ENCODE measurements around the gene CD48.

The CD48 gene

DNA sequence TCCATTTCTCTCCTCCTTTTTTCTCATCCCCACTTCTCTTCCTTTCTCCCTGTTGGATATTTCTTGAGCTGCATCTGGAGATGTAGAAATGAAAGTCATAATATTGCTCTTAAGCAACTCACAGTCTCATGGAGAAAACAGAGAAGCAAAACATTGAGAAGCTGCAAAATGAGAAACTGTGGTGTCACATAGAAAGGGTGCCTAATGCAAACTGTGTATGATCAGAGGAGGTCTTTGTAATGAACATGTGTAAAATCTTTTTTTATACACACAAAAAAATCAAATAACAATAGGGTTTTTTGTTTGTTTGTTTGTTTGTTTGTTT is 15.7 kb upstream of the CD48 start:
- no peak overlapping the region for H3K4me3 ChIP-seq (ENCODE audit: low read depth, low read length)
- no peak overlapping the region for H3K4me2 ChIP-seq (ENCODE audit: low read length)
- no peaks in the 10 kb centered on the region for H3K79me2 ChIP-seq

GRCh38 chr1:160726498-160727315 is 15.1 kb upstream of the CD48 start:
- Histone ChIP-seq H3K27me3 (ENCODE audit: control insufficient read depth, insufficient read depth, low read length) (no peaks in the 10 kb centered on the region), H3K79me2 (no peaks in the 10 kb centered on the region), H3K4me2 (ENCODE audit: low read length) (no peak overlapping the region), H3K9ac (no peak overlapping the region), H3K4me3 (ENCODE audit: low read depth, low read length) (no peak overlapping the region), H3K4me1 (no peaks in the 10 kb centered on the region), H3K27ac (no peak overlapping the region), H3K36me3 (ENCODE audit: control insufficient read depth, insufficient read depth, low read length) (no peaks in the 10 kb centered on the region), H2AFZ (peak overlapping the region; percentile 62), H3K9me3 (ENCODE audit: control insufficient read depth, low read length) (no peaks in the 10 kb centered on the region)
- TF ChIP-seq, protein P1, sequence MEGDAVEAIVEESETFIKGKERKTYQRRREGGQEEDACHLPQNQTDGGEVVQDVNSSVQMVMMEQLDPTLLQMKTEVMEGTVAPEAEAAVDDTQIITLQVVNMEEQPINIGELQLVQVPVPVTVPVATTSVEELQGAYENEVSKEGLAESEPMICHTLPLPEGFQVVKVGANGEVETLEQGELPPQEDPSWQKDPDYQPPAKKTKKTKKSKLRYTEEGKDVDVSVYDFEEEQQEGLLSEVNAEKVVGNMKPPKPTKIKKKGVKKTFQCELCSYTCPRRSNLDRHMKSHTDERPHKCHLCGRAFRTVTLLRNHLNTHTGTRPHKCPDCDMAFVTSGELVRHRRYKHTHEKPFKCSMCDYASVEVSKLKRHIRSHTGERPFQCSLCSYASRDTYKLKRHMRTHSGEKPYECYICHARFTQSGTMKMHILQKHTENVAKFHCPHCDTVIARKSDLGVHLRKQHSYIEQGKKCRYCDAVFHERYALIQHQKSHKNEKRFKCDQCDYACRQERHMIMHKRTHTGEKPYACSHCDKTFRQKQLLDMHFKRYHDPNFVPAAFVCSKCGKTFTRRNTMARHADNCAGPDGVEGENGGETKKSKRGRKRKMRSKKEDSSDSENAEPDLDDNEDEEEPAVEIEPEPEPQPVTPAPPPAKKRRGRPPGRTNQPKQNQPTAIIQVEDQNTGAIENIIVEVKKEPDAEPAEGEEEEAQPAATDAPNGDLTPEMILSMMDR (IDR thresholded peaks at IDR 0.05): peak; percentile 51

More for the DNA sequence above, 15.7 kb upstream of the CD48 start:
- H3K36me3 ChIP-seq (ENCODE audit: control insufficient read depth, insufficient read depth, low read length): no peaks in the 10 kb centered on the region
- no peak overlapping the region for H3K9ac ChIP-seq
- no peaks in the 10 kb centered on the region for H3K9me3 ChIP-seq (ENCODE audit: control insufficient read depth, low read length)
- no peaks in the 10 kb centered on the region for H3K4me1 ChIP-seq
- H3K27ac ChIP-seq: no peak overlapping the region
- H3K27me3 ChIP-seq (ENCODE audit: control insufficient read depth, insufficient read depth, low read length): no peaks in the 10 kb centered on the region
- H2AFZ ChIP-seq: peak overlapping the region; percentile 62
- TF ChIP-seq, protein P1 (IDR thresholded peaks at IDR 0.05): no peak

DNA sequence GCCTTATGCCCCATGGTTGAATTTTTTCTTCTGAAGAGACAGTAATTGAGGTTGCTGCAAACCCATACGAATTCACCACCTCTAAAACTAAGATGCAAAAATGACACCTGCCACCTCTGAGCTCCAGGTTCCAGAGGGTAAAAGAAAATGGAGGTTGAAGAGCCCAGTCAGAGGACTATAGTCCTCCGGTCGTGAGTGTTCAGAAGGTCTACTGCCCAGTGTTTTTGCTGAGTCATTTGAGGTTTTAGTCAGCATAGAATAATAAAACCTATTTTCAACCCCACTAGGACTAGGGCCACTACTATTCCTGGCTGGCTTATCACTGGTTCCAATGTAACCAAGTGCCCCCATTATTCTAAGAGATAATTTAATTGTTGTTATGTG is 14.5 kb upstream of the CD48 start:
- TF ChIP-seq, protein P1 (IDR thresholded peaks at IDR 0.05): no peak
- Histone ChIP-seq H3K79me2 (no peaks in the 10 kb centered on the region), H3K4me3 (ENCODE audit: low read depth, low read length) (no peak overlapping the region), H3K9ac (no peak overlapping the region), H3K4me2 (ENCODE audit: low read length) (no peak overlapping the region), H3K4me1 (no peaks in the 10 kb centered on the region), H2AFZ (no peak overlapping the region), H3K27ac (no peak overlapping the region), H3K27me3 (ENCODE audit: control insufficient read depth, insufficient read depth, low read length) (no peaks in the 10 kb centered on the region), H3K36me3 (ENCODE audit: control insufficient read depth, insufficient read depth, low read length) (no peaks in the 10 kb centered on the region), H3K9me3 (ENCODE audit: control insufficient read depth, low read length) (no peaks in the 10 kb centered on the region)

GRCh38 chr1:160724465-160725242 is 13.0 kb upstream of the CD48 start:
- Histone ChIP-seq H3K4me1 (no peaks in the 10 kb centered on the region), H3K27me3 (ENCODE audit: control insufficient read depth, insufficient read depth, low read length) (no peaks in the 10 kb centered on the region), H3K9ac (no peak overlapping the region), H3K79me2 (no peaks in the 10 kb centered on the region), H3K9me3 (ENCODE audit: control insufficient read depth, low read length) (no peaks in the 10 kb centered on the region), H3K27ac (no peak overlapping the region), H3K36me3 (ENCODE audit: control insufficient read depth, insufficient read depth, low read length) (no peaks in the 10 kb centered on the region), H3K4me2 (ENCODE audit: low read length) (no peak overlapping the region), H3K4me3 (ENCODE audit: low read depth, low read length) (no peak overlapping the region), H2AFZ (no peak overlapping the region)
- TF ChIP-seq, protein P1 (IDR thresholded peaks at IDR 0.05): no peak
